Inflammatory macrophage treated with lipopolysaccharide for 1 hour (primary cell): ENCODE results near the gene OR2A2.

ENCODE experiments used
- DNase-seq, 2 donors: peaks; one replicate each; pipeline ENCODE4 v3.0.0-alpha.2; 2020 to 2022

The OR2A2 gene

GRCh38 chr7:144142187-144142586, 32.8 kb downstream of the OR2A2 start:
- no peak for DNase-seq

GRCh38 chr7:144144426-144144825, 35.0 kb downstream of the OR2A2 start:
- no peak for DNase-seq

GRCh38 chr7:144148224-144148827, 38.9 kb downstream of the OR2A2 start:
- no peak for DNase-seq

DNA sequence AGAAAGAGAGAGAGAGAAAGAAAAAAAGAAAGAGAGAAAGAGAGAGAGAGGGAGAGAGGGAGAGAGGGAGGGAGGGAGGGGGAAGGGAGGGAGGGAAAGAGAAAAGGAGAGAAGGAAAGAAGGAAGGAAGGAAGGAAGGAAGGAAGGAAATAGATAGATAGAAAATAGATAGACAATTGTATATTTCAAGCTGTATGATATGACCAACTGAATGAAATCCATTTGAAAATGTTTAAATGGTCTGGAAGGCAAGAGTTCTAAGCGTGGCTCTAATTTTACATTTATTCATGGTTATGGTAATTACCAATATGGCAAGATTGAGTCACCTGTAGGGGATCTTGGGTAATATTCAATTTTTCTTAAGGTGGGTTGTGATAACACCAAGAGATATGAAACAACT, 49.5 kb downstream of the OR2A2 start:
- DNase-seq: no peak
